Gastrocnemius medialis (tissue), 4 donors: Measurements from ENCODE around the gene ALOX12B.

Source experiments
- POLR2A ChIP-seq, 2 donors: fragments of 450-650 bp; IDR thresholded peaks; one replicate each; pipeline ENCODE4 v1.6.1; 2017; ENCODE audit warnings: antibody characterized with exemption in 2 of 2, mild to moderate bottlenecking in 2 of 2, moderate library complexity in 2 of 2
- TF ChIP-seq, protein P1 (sequence below), 5 experiments: fragments of 450-650 bp in 3 of 5; fragments of 200-600 bp in 2 of 5; sonication (generic) in 2 of 5; IDR thresholded peaks in 4 of 5; conservative IDR thresholded peaks in 1 of 5; 1 replicate in 4 of 5; 2 replicates in 1 of 5; pipeline ENCODE4 v1.5.1; 2016 to 2019; ENCODE audit warnings: antibody characterized with exemption in 5 of 5, mild to moderate bottlenecking in 3 of 5, moderate library complexity in 3 of 5

DNA sequence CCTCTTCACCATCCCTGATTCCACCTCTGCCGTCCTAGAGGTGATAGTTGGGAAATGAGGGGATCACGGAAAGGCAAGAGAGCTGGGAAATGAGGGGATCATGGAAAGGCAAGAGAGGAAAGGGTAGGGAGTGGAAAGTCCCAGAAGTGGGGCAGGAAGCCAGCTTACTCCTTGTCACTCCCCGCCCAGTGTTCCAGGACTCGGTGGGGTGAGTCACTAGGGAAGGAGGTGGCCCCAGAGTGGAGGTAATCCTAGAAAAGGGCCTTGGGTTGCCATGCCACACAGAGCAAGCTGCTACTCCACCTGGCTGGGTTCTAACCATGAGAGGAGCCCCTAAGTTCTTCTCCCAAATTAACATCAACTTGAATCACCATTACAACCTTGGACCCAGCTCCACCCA is 16.0 kb upstream of the ALOX12B start:
- no peak for TF ChIP-seq POLR2A (IDR thresholded peaks at IDR 0.05)
- TF ChIP-seq, protein P1, sequence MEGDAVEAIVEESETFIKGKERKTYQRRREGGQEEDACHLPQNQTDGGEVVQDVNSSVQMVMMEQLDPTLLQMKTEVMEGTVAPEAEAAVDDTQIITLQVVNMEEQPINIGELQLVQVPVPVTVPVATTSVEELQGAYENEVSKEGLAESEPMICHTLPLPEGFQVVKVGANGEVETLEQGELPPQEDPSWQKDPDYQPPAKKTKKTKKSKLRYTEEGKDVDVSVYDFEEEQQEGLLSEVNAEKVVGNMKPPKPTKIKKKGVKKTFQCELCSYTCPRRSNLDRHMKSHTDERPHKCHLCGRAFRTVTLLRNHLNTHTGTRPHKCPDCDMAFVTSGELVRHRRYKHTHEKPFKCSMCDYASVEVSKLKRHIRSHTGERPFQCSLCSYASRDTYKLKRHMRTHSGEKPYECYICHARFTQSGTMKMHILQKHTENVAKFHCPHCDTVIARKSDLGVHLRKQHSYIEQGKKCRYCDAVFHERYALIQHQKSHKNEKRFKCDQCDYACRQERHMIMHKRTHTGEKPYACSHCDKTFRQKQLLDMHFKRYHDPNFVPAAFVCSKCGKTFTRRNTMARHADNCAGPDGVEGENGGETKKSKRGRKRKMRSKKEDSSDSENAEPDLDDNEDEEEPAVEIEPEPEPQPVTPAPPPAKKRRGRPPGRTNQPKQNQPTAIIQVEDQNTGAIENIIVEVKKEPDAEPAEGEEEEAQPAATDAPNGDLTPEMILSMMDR (IDR thresholded peaks at IDR 0.05 in 4 of 5, conservative IDR thresholded peaks at IDR 0.05 in 1 of 5), result no peak
